GM19455 (cell line): ENCODE measurements around the gene ACAD8.
"Not testable (repeated sequence)": the region's sequence is repeated elsewhere in the genome, so short reads cannot be mapped to it uniquely, and the experiment has no call there.

Experiments used
- ATAC-seq: cut with Tn5 transposase; IDR thresholded peaks from one replicate; pipeline ENCODE4 v1.9.1; 2021; ENCODE audit not compliant: unreplicated experiment

Gene ACAD8

GRCh38 chr11:134266841-134267251, 13.5 kb downstream of the ACAD8 start:
- no peak for ATAC-seq

GRCh38 chr11:134267461-134267860, 14.1 kb downstream of the ACAD8 start:
- no peak for ATAC-seq

GRCh38 chr11:134267966-134268365, 14.6 kb downstream of the ACAD8 start:
- no peak for ATAC-seq

GRCh38 chr11:134270250-134270714, 16.9 kb downstream of the ACAD8 start:
- ATAC-seq = no peak

GRCh38 chr11:134271978-134272377, 18.6 kb downstream of the ACAD8 start:
- ATAC-seq = no peak

GRCh38 chr11:134272381-134273316, 19.3 kb downstream of the ACAD8 start:
- ATAC-seq = no peak

- ATAC-seq = no peak
These were observed 19.9 kb downstream of the ACAD8 start for GRCh38 chr11:134273317-134273712.

- ATAC-seq = no peak
These were observed 21.8 kb downstream of the ACAD8 start for GRCh38 chr11:134275188-134275533.

GRCh38 chr11:134275534-134276395, 22.4 kb downstream of the ACAD8 start, which contains the start of gene GLB1L3:
Gene GLB1L3, plus strand, starts transcription at chr11:134276379. Its CDS starts 362 bp downstream, at chr11:134276741.
- peak; percentile 63 for ATAC-seq

- no peak for ATAC-seq
These were observed 23.2 kb downstream of the ACAD8 start for GRCh38 chr11:134276396-134277182.

- ATAC-seq = no peak
These were observed 24.0 kb downstream of the ACAD8 start for GRCh38 chr11:134277183-134278001.

- ATAC-seq = no peak
These were observed 25.0 kb downstream of the ACAD8 start for GRCh38 chr11:134278356-134278755.

- ATAC-seq = not testable (repeated sequence)
These were observed 28.3 kb downstream of the ACAD8 start for GRCh38 chr11:134281635-134282034.

GRCh38 chr11:134282121-134283045, 29.0 kb downstream of the ACAD8 start:
- no peak for ATAC-seq

GRCh38 chr11:134283461-134284230, 30.3 kb downstream of the ACAD8 start:
- ATAC-seq = no peak

- ATAC-seq = not testable (repeated sequence)
These were observed 31.0 kb downstream of the ACAD8 start for GRCh38 chr11:134284349-134284748.

- ATAC-seq = no peak
These were observed 34.2 kb downstream of the ACAD8 start for GRCh38 chr11:134287561-134287960.

- no peak for ATAC-seq
These were observed 35.1 kb downstream of the ACAD8 start for GRCh38 chr11:134288486-134288885.
